Suppressor macrophage treated with lipopolysaccharide for 1 hour (primary cell): Measurements from ENCODE around the gene HDGFL3.
"Not testable (repeated sequence)": the region's sequence is repeated elsewhere in the genome, so short reads cannot be mapped to it uniquely, and the experiment has no call there.

Experiments used
- DNase-seq, 3 donors: peaks; one replicate each; pipeline ENCODE4 v3.0.0-alpha.2; 2020 to 2022

Gene HDGFL3

GRCh38 chr15:83192742-83193141, 14.9 kb downstream of the HDGFL3 start:
- DNase-seq, result no peak

- DNase-seq, result no peak
These were observed 17.2 kb downstream of the HDGFL3 start for GRCh38 chr15:83190450-83190849.

- DNase-seq, result no peak
These were observed 22.1 kb downstream of the HDGFL3 start for GRCh38 chr15:83185561-83185960.

- DNase-seq, result no peak
These were observed 28.7 kb downstream of the HDGFL3 start for GRCh38 chr15:83178869-83179325.

- DNase-seq, result no peak
These were observed 29.2 kb downstream of the HDGFL3 start for GRCh38 chr15:83178390-83178789.

- DNase-seq, result no peak
These were observed 32.7 kb downstream of the HDGFL3 start for GRCh38 chr15:83174891-83175290.

- DNase-seq, result no peak
These were observed 37.0 kb downstream of the HDGFL3 start for GRCh38 chr15:83170474-83171165.

- DNase-seq, result not testable (repeated sequence)
These were observed 38.0 kb downstream of the HDGFL3 start for GRCh38 chr15:83169576-83169975.

GRCh38 chr15:83166830-83167229, 40.8 kb downstream of the HDGFL3 start:
- no peak for DNase-seq

GRCh38 chr15:83166218-83166617, 41.4 kb downstream of the HDGFL3 start:
- no peak for DNase-seq

GRCh38 chr15:83164771-83165404, 42.7 kb downstream of the HDGFL3 start:
- no peak for DNase-seq

GRCh38 chr15:83164111-83164770, 43.4 kb downstream of the HDGFL3 start:
- no peak for DNase-seq

- DNase-seq, result no peak
These were observed 44.6 kb downstream of the HDGFL3 start for GRCh38 chr15:83163032-83163431.

- DNase-seq, result no peak
These were observed 46.9 kb downstream of the HDGFL3 start for GRCh38 chr15:83160741-83161140.

- no peak for DNase-seq
These were observed 49.2 kb downstream of the HDGFL3 start for GRCh38 chr15:83158393-83158792.

- no peak for DNase-seq
These were observed 51.7 kb downstream of the HDGFL3 start for GRCh38 chr15:83155942-83156341.

- DNase-seq, result no peak
These were observed 54.3 kb downstream of the HDGFL3 start for GRCh38 chr15:83153288-83153687.

GRCh38 chr15:83144771-83145170, 62.9 kb downstream of the HDGFL3 start:
- DNase-seq, result no peak

GRCh38 chr15:83142151-83142550, 65.5 kb downstream of the HDGFL3 start:
- not testable (repeated sequence) for DNase-seq

GRCh38 chr15:83132861-83133523, 74.6 kb downstream of the HDGFL3 start:
- DNase-seq, result no peak

- no peak for DNase-seq
These were observed 77.8 kb downstream of the HDGFL3 start for GRCh38 chr15:83129791-83130190.

GRCh38 chr15:83127547-83128150, 80.0 kb downstream of the HDGFL3 start:
- DNase-seq, result no peak

GRCh38 chr15:83123529-83123928, 84.1 kb downstream of the HDGFL3 start:
- DNase-seq, result no peak
